SU-DHL-6 (cell line): ENCODE data around the gene CDH11.

Source experiments
- H2AFZ ChIP-seq: fragments of 200-600 bp; sonication (generic); 2 replicates; pipeline ENCODE4 v1.6.1; 2014; ENCODE audit warnings: low read depth, mild to moderate bottlenecking, moderate library complexity, mixed read lengths, antibody characterized with exemption, low read length; ENCODE audit not compliant: severe bottlenecking
- H3F3A ChIP-seq: fragments of 200-600 bp; shearing (Covaris generic); 2 replicates; pipeline ENCODE4 v1.6.0; 2016; ENCODE audit warnings: antibody characterized with exemption, mild to moderate bottlenecking; ENCODE audit not compliant: insufficient read depth
- H3K27ac ChIP-seq: fragments of 200-600 bp; sonication (generic); 2 replicates; pipeline ENCODE4 v1.5.1; 2016; ENCODE audit warnings: low read depth, mild to moderate bottlenecking, low read length, moderate library complexity, mixed read lengths
- H3K27me3 ChIP-seq: fragments of 200-600 bp; sonication (generic), shearing (Covaris generic); 2 replicates; pipeline ENCODE4 v1.6.0; 2014; ENCODE audit warnings: mild to moderate bottlenecking, low read length
- H3K36me3 ChIP-seq: fragments of 200-600 bp; sonication (generic); 2 replicates; pipeline ENCODE4 v1.6.1; 2014; ENCODE audit warnings: mild to moderate bottlenecking, low read length, mixed read lengths
- H3K4me2 ChIP-seq: fragments of 300-600, 200-600 bp; shearing (Covaris generic), sonication (generic); 2 replicates; pipeline ENCODE4 v1.6.0; 2014; ENCODE audit warnings: low read length, low read depth, mild to moderate bottlenecking; ENCODE audit not compliant: poor library complexity, severe bottlenecking
- H3K4me3 ChIP-seq: fragments of 200-600 bp; sonication (generic); 2 replicates; pipeline ENCODE4 v1.5.1; 2014; ENCODE audit warnings: antibody characterized with exemption, low read length, mild to moderate bottlenecking, mixed read lengths; ENCODE audit not compliant: insufficient read depth, poor library complexity, severe bottlenecking
- H3K79me2 ChIP-seq: fragments of 200-600 bp; sonication (generic); 2 replicates; pipeline ENCODE4 v1.6.1; 2014; ENCODE audit warnings: mild to moderate bottlenecking, low read length, moderate library complexity; ENCODE audit not compliant: insufficient read depth
- H3K9ac ChIP-seq: fragments of 200-600 bp; sonication (generic); 2 replicates; pipeline ENCODE4 v1.7.0; 2014; ENCODE audit warnings: mild to moderate bottlenecking, low read length
- H3K9me2 ChIP-seq: fragments of 200-600 bp; sonication (generic); replicated peaks from 2 replicates; pipeline ENCODE4 v1.6.1; 2014; ENCODE audit warnings: low read length; ENCODE audit not compliant: insufficient read depth
- H3K9me3 ChIP-seq: fragments of 200-600 bp; sonication (generic); 2 replicates; pipeline ENCODE4 v1.6.1; 2014; ENCODE audit warnings: low read length, mixed read lengths; ENCODE audit not compliant: insufficient read depth
- H4K20me1 ChIP-seq: fragments of 200-600 bp; sonication (generic); 2 replicates; pipeline ENCODE4 v1.6.1; 2014; ENCODE audit warnings: low read depth, mild to moderate bottlenecking, antibody characterized with exemption, low read length, moderate library complexity, mixed read lengths
- EZH2phosphoT487 ChIP-seq: fragments of 200-600 bp; sonication (generic), shearing (Covaris generic); conservative IDR thresholded peaks from 2 replicates; pipeline ENCODE4 v1.6.1; 2018; ENCODE audit warnings: mild to moderate bottlenecking, antibody characterized with exemption, low read length, moderate library complexity, mixed read lengths
- TF ChIP-seq, protein P1 (sequence below): fragments of 200-600 bp; sonication (generic); IDR thresholded peaks from one replicate; pipeline ENCODE4 v1.5.1; 2017; ENCODE audit warnings: antibody characterized with exemption, mild to moderate bottlenecking, low read length, moderate library complexity; ENCODE audit not compliant: insufficient read depth, poor library complexity, severe bottlenecking

The CDH11 gene

DNA sequence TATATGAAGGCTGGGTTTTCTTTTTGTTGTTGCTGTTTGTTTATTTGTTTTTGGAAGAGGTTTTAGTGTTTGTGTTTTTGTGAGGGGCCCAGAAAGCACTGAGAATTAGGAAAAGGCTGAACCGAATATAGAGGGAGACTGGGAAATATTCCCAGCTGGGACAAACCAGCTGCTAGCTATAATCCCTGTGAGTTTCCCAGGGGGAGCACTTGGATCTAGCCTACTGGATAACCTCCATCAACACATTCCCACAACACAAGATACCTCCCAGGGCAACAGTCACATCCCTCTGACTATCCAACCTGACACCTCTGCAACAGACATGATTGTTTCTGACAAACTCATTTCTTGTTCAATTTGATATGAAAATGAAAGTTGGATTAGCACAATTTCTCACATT, 16.7 kb downstream of the CDH11 start:
- Histone ChIP-seq H3K9ac (no peak overlapping the region), H3K27me3 (no peaks in the 10 kb centered on the region), H3K9me2 (no peaks in the 10 kb centered on the region), H2AFZ (no peak overlapping the region), H3K4me3 (no peak overlapping the region), H3K9me3 (no peaks in the 10 kb centered on the region), H3K4me2 (no peak overlapping the region), H3K36me3 (no peaks in the 10 kb centered on the region), H4K20me1 (no peaks in the 10 kb centered on the region), H3K27ac (no peak overlapping the region), H3K79me2 (no peaks in the 10 kb centered on the region), H3F3A (no peaks in the 10 kb centered on the region)
- TF ChIP-seq, protein P1, sequence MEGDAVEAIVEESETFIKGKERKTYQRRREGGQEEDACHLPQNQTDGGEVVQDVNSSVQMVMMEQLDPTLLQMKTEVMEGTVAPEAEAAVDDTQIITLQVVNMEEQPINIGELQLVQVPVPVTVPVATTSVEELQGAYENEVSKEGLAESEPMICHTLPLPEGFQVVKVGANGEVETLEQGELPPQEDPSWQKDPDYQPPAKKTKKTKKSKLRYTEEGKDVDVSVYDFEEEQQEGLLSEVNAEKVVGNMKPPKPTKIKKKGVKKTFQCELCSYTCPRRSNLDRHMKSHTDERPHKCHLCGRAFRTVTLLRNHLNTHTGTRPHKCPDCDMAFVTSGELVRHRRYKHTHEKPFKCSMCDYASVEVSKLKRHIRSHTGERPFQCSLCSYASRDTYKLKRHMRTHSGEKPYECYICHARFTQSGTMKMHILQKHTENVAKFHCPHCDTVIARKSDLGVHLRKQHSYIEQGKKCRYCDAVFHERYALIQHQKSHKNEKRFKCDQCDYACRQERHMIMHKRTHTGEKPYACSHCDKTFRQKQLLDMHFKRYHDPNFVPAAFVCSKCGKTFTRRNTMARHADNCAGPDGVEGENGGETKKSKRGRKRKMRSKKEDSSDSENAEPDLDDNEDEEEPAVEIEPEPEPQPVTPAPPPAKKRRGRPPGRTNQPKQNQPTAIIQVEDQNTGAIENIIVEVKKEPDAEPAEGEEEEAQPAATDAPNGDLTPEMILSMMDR, result no peak
- no peak for TF ChIP-seq EZH2phosphoT487

DNA sequence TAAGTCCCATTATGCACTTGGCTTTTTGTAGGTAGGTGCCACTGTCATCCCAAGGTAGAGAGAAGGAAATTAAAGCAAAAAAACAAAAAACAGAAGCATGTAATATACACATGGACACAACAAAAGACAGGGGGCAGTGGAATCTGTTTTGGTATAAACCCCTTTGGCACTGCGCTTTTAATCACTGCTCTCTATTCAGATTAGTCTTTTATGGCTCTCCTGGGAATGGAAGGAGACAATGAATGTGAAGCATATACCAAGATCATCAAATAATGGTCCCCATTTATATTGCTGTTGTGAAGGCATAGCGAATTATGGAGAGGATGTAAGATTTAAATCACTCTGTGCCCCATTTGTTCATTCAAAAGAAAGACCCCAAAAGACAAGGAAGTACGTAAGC, 17.4 kb downstream of the CDH11 start:
- Histone ChIP-seq H2AFZ (no peak overlapping the region), H3K9me3 (no peaks in the 10 kb centered on the region), H3K27ac (no peak overlapping the region), H3K4me2 (no peak overlapping the region), H3K4me3 (no peak overlapping the region), H3K79me2 (no peaks in the 10 kb centered on the region), H3F3A (no peaks in the 10 kb centered on the region), H4K20me1 (no peaks in the 10 kb centered on the region), H3K27me3 (no peaks in the 10 kb centered on the region), H3K9ac (no peak overlapping the region), H3K36me3 (no peaks in the 10 kb centered on the region), H3K9me2 (no peaks in the 10 kb centered on the region)
- no peak for TF ChIP-seq EZH2phosphoT487
- TF ChIP-seq, protein P1, result no peak

DNA sequence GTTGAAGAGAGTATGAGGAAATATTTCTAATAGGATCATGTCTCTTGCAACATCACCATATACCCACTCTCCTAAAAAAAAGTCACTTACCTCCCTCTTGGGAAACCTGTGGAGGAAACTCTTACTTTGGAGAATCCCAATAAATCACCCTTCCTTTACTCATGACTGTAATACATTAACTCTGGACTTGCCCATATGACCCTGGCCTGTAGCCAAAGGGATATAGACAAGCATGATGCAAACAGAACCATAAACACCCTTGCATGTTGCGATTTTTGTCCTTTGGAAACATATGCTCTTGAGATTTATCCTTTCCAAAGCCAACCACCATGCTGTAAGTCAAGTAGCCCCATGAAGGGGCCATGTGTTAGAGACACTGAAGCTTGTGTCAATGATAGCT, 19.5 kb downstream of the CDH11 start:
- H4K20me1 ChIP-seq, result no peaks in the 10 kb centered on the region
- H3K27me3 ChIP-seq, result no peaks in the 10 kb centered on the region
- no peaks in the 10 kb centered on the region for H3K9me2 ChIP-seq
- H3K36me3 ChIP-seq, result no peaks in the 10 kb centered on the region
- H3K9me3 ChIP-seq, result no peaks in the 10 kb centered on the region
- H2AFZ ChIP-seq, result no peak overlapping the region
- TF ChIP-seq, protein P1, result no peak
- no peak for TF ChIP-seq EZH2phosphoT487
- no peak overlapping the region for H3K4me3 ChIP-seq
- H3K9ac ChIP-seq, result no peak overlapping the region
- no peak overlapping the region for H3K4me2 ChIP-seq
- no peak overlapping the region for H3K27ac ChIP-seq
- no peaks in the 10 kb centered on the region for H3K79me2 ChIP-seq
- no peaks in the 10 kb centered on the region for H3F3A ChIP-seq
